GM23338 (cell line): ENCODE measurements around the gene DERA. TPM values are rescaled to one million over a fixed set of nuclear protein-coding genes. Genes with fewer than 3 reads are reported as not detected.

Experiments used
- CTCF ChIP-seq, 2 experiments: fragments of 200-600 bp in 1 of 2; sonication (generic) in 1 of 2; conservative IDR thresholded peaks; 2 replicates each; pipeline versions ENCODE4 v1.5.1 to v1.6.1; 2016 to 2017; ENCODE audit warnings: antibody characterized with exemption in 2 of 2, low read depth in 2 of 2, mild to moderate bottlenecking in 2 of 2, moderate library complexity in 1 of 2
- REST ChIP-seq: IDR thresholded peaks from one replicate; pipeline ENCODE4 v1.6.1; 2018; ENCODE audit warnings: antibody characterized with exemption; ENCODE audit not compliant: unreplicated experiment
- ZNF462 ChIP-seq: fragments of 250-450 bp; sonication (Bioruptor Pico); IDR thresholded peaks from 2 replicates; pipeline ENCODE4 v1.5.0; 2020; ENCODE audit warnings: mild to moderate bottlenecking, moderate library complexity
- polyA plus RNA-seq: library from polyadenylated mRNA; unstranded; fragments of >200 nt; fragmentation: Nextera tagmentation; extraction: Ambion mirVana; gene quantifications from 2 replicates; pipeline ENCODE4 v1.2.1, GENCODE V29; 2016
- total RNA-seq: library from RNA; depleted of rRNA; stranded (reverse); fragments of >200 nt; shearing (Covaris generic); gene quantifications from 2 replicates; pipeline ENCODE4 v1.2.3, GENCODE V29; 2014

DERA gene
- total and polyA plus RNA-seq, 2 experiments from 2014 or later = 20.4 to 27.3 TPM

GRCh38 chr12:15892645-15893259 lies 18.4 kb upstream of the DERA start (continued):
- TF ChIP-seq ZNF462 (CRISPR knock-in tag) (no peak), REST (no peak), CTCF (conservative IDR thresholded peaks at IDR 0.05; ENCODE audit: low read depth in 2 of 2) (no peak)
